Kidney (tissue), 14 donors: ENCODE data around the gene ZDHHC14. TPM values are rescaled to one million over a fixed set of nuclear protein-coding genes. Genes with fewer than 3 reads are reported as not detected.

Experiments used
- DNase-seq, 5 donors: peaks; one replicate each; pipeline ENCODE4 v3.0.0-alpha.2; 2013 to 2020
- FAIRE-seq: peaks from 2 replicates; lab custom pipeline; 2012; peaks lifted over from hg19 to GRCh38; lab: Jason Lieb, UNC
- H3K27ac ChIP-seq, 2 donors: one replicate each; pipeline ENCODE4 v1.7.0; 2013; ENCODE audit warnings: low read depth in 2 of 2, low read length in 2 of 2, inconsistent platforms in 1 of 2
- H3K27me3 ChIP-seq: one replicate; pipeline ENCODE4 v1.7.1; 2013; ENCODE audit warnings: low read length, inconsistent platforms; ENCODE audit not compliant: control insufficient read depth, insufficient read depth
- H3K36me3 ChIP-seq, 3 donors: one replicate each; pipeline versions ENCODE4 v1.7.0 to v1.7.1; 2013; ENCODE audit warnings: low read length in 3 of 3, control low read depth in 1 of 3, inconsistent platforms in 1 of 3; ENCODE audit not compliant: insufficient read depth in 3 of 3, control insufficient read depth in 2 of 3
- H3K4me1 ChIP-seq, 3 donors: one replicate each; pipeline versions ENCODE4 v1.7.0 to v1.7.1; 2013; ENCODE audit warnings: low read length in 3 of 3, inconsistent platforms in 1 of 3, low read depth in 1 of 3; ENCODE audit not compliant: control insufficient read depth in 2 of 3, insufficient read depth in 2 of 3
- H3K4me3 ChIP-seq, 3 donors: one replicate each; pipeline versions ENCODE4 v1.7.0 to v1.8.1; 2013; ENCODE audit warnings: low read length in 3 of 3, control low read depth in 1 of 3, inconsistent platforms in 1 of 3
- H3K9ac ChIP-seq, 3 donors: one replicate each; pipeline versions ENCODE4 v1.7.0 to v1.7.1; 2013; ENCODE audit warnings: low read length in 3 of 3, control low read depth in 1 of 3, inconsistent platforms in 1 of 3
- H3K9me3 ChIP-seq, 3 donors: one replicate each; pipeline versions ENCODE4 v1.7.0 to v1.7.1; 2013; ENCODE audit warnings: low read length in 3 of 3, control low read depth in 1 of 3, inconsistent platforms in 1 of 3; ENCODE audit not compliant: control insufficient read depth in 2 of 3, insufficient read depth in 1 of 3
- intact Hi-C: fragments of 100-400 bp; cut with DNase I; formaldehyde crosslinking; loops from one replicate; pipeline ENCODE4 v1.11.1; 2022
- polyA plus RNA-seq: library from polyadenylated mRNA; stranded (reverse); fragments of 350-450 nt; fragmentation: Illumina TruSeq; extraction: RNeasy Lipid Tissue Mini Kit (QIAGEN cat#74804); gene quantifications from one replicate; pipeline ENCODE4 v1.2.3, GENCODE V29; 2014; ENCODE audit warnings: low read depth, low replicate concordance; ENCODE audit not compliant: insufficient read depth
- total RNA-seq: library from RNA; stranded (reverse); fragmentation: NEBNext Ultra II Directional; extraction: Animal tissue kit (Norgen Biotek cat#: 25700); gene quantifications from one replicate; pipeline ENCODE4 v1.2.1, GENCODE V29; 2021
- TF ChIP-seq, protein P1 (sequence below): IDR thresholded peaks from 3 replicates; pipeline ENCODE4 v1.5.1; 2012; ENCODE audit warnings: mild to moderate bottlenecking, moderate library complexity, borderline replicate concordance; ENCODE audit not compliant: insufficient read depth; ENCODE audit errors: extremely low read depth
- donor health status: control.
- donor health status: control.
- donor health status: control.
- donor health status: control.
- donor health status: control.
- donor health status: DM: yes; HTN: yes; CAD: no.
- donor health status: Normal renal cell carcinoma (clear cell type).

Gene ZDHHC14
- total and polyA plus RNA-seq, 2 donors from 2014 or later, result 13.5 to 26.7 TPM

DNA sequence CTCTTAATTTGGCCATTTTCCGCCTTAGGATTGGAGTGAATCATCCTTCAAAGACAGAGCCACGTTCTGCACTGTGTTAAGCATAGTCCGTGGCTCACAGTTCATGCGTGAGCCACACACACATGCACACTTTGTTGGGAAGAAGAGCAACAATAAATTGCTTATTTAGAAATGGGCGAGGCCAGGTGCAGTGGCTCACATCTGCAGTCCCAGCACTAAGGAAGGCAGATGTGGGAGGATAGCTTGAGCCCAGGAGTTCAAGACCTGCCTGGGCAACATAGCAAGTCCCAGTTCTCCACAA is 131.3 kb downstream of the ZDHHC14 start:
- Histone ChIP-seq H3K9ac (no peak overlapping the region), H3K9me3 (no peaks in the 10 kb centered on the region), H3K27ac (no peak overlapping the region), H3K36me3 (no peaks in the 10 kb centered on the region), H3K27me3 (no peaks in the 10 kb centered on the region), H3K4me1 (no peaks in the 10 kb centered on the region), H3K4me3 (no peak overlapping the region)
- TF ChIP-seq, protein P1, sequence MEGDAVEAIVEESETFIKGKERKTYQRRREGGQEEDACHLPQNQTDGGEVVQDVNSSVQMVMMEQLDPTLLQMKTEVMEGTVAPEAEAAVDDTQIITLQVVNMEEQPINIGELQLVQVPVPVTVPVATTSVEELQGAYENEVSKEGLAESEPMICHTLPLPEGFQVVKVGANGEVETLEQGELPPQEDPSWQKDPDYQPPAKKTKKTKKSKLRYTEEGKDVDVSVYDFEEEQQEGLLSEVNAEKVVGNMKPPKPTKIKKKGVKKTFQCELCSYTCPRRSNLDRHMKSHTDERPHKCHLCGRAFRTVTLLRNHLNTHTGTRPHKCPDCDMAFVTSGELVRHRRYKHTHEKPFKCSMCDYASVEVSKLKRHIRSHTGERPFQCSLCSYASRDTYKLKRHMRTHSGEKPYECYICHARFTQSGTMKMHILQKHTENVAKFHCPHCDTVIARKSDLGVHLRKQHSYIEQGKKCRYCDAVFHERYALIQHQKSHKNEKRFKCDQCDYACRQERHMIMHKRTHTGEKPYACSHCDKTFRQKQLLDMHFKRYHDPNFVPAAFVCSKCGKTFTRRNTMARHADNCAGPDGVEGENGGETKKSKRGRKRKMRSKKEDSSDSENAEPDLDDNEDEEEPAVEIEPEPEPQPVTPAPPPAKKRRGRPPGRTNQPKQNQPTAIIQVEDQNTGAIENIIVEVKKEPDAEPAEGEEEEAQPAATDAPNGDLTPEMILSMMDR, result no peak
- intact Hi-C loops, result no loop called here
- DNase-seq (no peak), FAIRE-seq (no peak)

DNA sequence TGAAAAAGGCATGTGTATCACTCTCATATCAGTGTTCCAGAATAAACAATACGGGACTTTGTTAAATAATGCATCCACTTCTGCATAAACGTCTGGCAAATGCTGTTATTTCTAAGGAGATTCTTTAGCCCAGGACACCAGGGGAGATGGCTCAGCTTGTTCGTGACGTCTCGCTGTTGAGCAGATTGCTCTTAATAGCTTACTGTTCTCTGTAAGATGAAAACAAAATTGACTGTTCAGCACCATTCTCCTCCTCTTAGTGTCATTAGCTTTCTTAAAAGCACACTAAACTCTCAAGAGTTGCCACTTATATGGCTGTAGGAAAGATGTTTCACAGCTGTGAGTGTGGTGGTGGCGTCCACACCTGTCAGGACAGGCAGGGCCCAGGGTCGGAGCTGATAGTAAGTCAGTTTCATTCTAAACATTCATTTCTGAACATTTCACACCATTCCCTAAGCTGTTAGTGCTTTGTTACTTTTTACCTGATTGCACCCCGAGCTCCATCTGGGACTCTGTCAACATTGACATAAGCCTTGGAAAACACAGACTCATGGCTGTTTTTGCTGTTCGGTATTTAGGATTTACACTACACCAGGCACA is 132.1 kb downstream of the ZDHHC14 start:
- intact Hi-C loops, result no loop called here
- no peak overlapping the region for H3K4me3 ChIP-seq
- no peaks in the 10 kb centered on the region for H3K27me3 ChIP-seq
- no peak for FAIRE-seq
- H3K27ac ChIP-seq, result no peak overlapping the region
- TF ChIP-seq, protein P1, result no peak
- H3K9ac ChIP-seq, result no peak overlapping the region
- DNase-seq, result no peak
- H3K9me3 ChIP-seq, result no peaks in the 10 kb centered on the region
- H3K4me1 ChIP-seq, result no peaks in the 10 kb centered on the region
- H3K36me3 ChIP-seq, result no peaks in the 10 kb centered on the region

DNA sequence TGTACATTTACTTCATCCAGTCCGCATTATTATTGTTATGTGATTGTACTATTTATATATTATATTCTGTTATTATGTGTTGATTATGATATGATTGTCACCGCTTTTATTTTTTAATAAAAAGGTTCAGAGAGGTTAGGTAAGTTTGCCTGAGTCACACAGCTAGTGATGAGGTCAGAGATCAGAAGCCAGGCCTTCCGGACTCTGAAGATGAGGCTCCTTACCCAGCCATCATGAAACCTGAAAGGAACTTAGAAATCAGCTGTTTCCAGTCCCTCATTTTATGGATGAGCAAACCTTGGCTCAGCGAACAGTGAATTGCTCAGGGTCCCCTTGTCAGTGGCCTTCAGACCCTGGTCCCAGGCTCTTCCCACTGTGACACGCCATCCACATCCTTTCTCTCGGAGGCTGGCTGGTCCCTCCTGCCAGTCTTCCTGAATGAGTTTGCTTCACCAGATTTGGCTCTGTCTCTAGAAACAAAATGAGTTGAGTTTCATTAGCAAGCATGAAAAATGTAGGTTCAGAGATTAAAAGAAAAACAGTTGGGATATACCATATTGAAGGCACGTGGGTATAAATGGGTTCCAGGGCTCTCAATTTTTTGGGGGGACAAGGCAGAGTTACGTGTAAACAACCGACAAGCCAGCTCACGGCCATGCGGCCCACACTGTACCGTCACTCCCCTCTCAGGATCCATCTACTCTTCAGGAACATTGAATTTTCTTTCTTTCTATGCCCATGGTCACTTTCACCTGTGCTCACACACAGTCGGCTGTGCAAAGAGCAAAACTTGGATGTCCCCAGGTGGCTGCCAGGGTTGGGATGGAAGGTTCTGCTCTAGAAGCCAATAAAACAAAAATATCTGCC is 132.9 kb downstream of the ZDHHC14 start:
- intact Hi-C loops, result no loop called here
- Histone ChIP-seq H3K4me1 (no peaks in the 10 kb centered on the region), H3K9me3 (no peaks in the 10 kb centered on the region), H3K9ac (no peak overlapping the region), H3K36me3 (no peaks in the 10 kb centered on the region), H3K27me3 (no peaks in the 10 kb centered on the region), H3K4me3 (no peak overlapping the region), H3K27ac (no peak overlapping the region)
- TF ChIP-seq, protein P1, result no peak
- FAIRE-seq (no peak), DNase-seq (no peak)
